GM23338 (cell line): ENCODE results near the gene SNCA.

Source experiments
- CREB1 ChIP-seq: fragments of 250-450 bp; sonication (Bioruptor Pico); IDR thresholded peaks from 2 replicates; pipeline ENCODE4 v1.5.0; 2020; ENCODE audit warnings: low read depth, mild to moderate bottlenecking, moderate library complexity
- CTCF ChIP-seq, 2 experiments: fragments of 200-600 bp in 1 of 2; sonication (generic) in 1 of 2; conservative IDR thresholded peaks; 2 replicates each; pipeline versions ENCODE4 v1.5.1 to v1.6.1; 2016 to 2017; ENCODE audit warnings: antibody characterized with exemption in 2 of 2, low read depth in 2 of 2, mild to moderate bottlenecking in 2 of 2, moderate library complexity in 1 of 2
- EZH2 ChIP-seq: fragments of 200-600 bp; sonication (generic); IDR thresholded peaks from one replicate; pipeline ENCODE4 v1.8.0; 2017; ENCODE audit warnings: antibody characterized with exemption, mild to moderate bottlenecking, low read depth; ENCODE audit not compliant: unreplicated experiment
- EZH2phosphoT487 ChIP-seq: fragments of 200-600 bp; sonication (generic); IDR thresholded peaks from one replicate; pipeline ENCODE4 v1.8.1; 2018; ENCODE audit warnings: antibody characterized with exemption; ENCODE audit not compliant: unreplicated experiment
- POLR2AphosphoS5 ChIP-seq: IDR thresholded peaks from 2 replicates; pipeline ENCODE4 v1.6.1; 2016; ENCODE audit warnings: antibody characterized with exemption, low read depth
- REST ChIP-seq: IDR thresholded peaks from one replicate; pipeline ENCODE4 v1.6.1; 2018; ENCODE audit warnings: antibody characterized with exemption; ENCODE audit not compliant: unreplicated experiment
- ZNF331 ChIP-seq: fragments of 250-450 bp; sonication (Bioruptor Pico); IDR thresholded peaks from 2 replicates; pipeline ENCODE4 v1.5.0; 2020; ENCODE audit warnings: low read depth, mild to moderate bottlenecking, moderate library complexity

GRCh38 chr4:89773805-89774204, 63.2 kb downstream of the SNCA start:
- TF ChIP-seq EZH2phosphoT487 (no peak), CTCF (conservative IDR thresholded peaks at IDR 0.05; ENCODE audit: low read depth in 2 of 2) (no peak), EZH2 (no peak), POLR2AphosphoS5 (no peak), CREB1 (CRISPR knock-in tag) (no peak), ZNF331 (CRISPR knock-in tag) (no peak), REST (no peak)
